ENCODE data around the gene FAM161B.

DNA sequence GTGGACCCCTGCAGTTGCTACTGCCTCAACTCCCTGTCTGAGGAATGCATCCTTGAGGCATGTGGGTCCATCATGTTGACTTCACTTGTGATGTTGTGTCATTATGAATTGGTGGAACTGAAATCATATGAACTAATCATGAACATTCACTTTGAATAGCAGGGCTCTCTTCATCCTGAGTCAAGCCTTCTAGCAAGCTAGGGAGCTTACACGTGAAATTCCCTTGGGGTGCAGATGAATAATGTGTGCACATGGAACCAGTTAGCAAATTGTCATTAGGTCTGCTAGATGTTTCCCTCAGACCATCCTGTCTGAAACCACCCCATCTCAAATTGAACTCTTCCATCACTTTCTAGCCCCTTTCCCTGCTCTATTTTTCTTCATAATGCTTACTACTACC lies 3.8 kb upstream of the FAM161B start:
- TF ChIP-seq, protein P1, sequence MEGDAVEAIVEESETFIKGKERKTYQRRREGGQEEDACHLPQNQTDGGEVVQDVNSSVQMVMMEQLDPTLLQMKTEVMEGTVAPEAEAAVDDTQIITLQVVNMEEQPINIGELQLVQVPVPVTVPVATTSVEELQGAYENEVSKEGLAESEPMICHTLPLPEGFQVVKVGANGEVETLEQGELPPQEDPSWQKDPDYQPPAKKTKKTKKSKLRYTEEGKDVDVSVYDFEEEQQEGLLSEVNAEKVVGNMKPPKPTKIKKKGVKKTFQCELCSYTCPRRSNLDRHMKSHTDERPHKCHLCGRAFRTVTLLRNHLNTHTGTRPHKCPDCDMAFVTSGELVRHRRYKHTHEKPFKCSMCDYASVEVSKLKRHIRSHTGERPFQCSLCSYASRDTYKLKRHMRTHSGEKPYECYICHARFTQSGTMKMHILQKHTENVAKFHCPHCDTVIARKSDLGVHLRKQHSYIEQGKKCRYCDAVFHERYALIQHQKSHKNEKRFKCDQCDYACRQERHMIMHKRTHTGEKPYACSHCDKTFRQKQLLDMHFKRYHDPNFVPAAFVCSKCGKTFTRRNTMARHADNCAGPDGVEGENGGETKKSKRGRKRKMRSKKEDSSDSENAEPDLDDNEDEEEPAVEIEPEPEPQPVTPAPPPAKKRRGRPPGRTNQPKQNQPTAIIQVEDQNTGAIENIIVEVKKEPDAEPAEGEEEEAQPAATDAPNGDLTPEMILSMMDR (IDR thresholded peaks at IDR 0.05) = no peak
- TF ChIP-seq, protein P2, sequence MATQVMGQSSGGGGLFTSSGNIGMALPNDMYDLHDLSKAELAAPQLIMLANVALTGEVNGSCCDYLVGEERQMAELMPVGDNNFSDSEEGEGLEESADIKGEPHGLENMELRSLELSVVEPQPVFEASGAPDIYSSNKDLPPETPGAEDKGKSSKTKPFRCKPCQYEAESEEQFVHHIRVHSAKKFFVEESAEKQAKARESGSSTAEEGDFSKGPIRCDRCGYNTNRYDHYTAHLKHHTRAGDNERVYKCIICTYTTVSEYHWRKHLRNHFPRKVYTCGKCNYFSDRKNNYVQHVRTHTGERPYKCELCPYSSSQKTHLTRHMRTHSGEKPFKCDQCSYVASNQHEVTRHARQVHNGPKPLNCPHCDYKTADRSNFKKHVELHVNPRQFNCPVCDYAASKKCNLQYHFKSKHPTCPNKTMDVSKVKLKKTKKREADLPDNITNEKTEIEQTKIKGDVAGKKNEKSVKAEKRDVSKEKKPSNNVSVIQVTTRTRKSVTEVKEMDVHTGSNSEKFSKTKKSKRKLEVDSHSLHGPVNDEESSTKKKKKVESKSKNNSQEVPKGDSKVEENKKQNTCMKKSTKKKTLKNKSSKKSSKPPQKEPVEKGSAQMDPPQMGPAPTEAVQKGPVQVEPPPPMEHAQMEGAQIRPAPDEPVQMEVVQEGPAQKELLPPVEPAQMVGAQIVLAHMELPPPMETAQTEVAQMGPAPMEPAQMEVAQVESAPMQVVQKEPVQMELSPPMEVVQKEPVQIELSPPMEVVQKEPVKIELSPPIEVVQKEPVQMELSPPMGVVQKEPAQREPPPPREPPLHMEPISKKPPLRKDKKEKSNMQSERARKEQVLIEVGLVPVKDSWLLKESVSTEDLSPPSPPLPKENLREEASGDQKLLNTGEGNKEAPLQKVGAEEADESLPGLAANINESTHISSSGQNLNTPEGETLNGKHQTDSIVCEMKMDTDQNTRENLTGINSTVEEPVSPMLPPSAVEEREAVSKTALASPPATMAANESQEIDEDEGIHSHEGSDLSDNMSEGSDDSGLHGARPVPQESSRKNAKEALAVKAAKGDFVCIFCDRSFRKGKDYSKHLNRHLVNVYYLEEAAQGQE (IDR thresholded peaks at IDR 0.05; ENCODE audit: insufficient read depth in 1 of 2, low read depth in 2 of 2, low read length in 1 of 2) = no peak
- TF ChIP-seq TCF7L2 (IDR thresholded peaks at IDR 0.05; ENCODE audit: low read depth, low read length) (no peak), POLR2AphosphoS5 (IDR thresholded peaks at IDR 0.05; ENCODE audit: low read depth, low read length) (no peak)
